GM12801 (cell line): ENCODE measurements around the gene MBP.

Source experiments
- CTCF ChIP-seq: IDR thresholded peaks from one replicate; pipeline ENCODE4 v1.5.1; 2011; ENCODE audit warnings: control low read depth; ENCODE audit not compliant: insufficient read length; ENCODE audit errors: extremely low read depth

Gene MBP

GRCh38 chr18:76988827-76989646 is 143.5 kb downstream of the MBP start:
- TF ChIP-seq CTCF = no peak

GRCh38 chr18:76988031-76988826 is 144.4 kb downstream of the MBP start:
- no peak for TF ChIP-seq CTCF

- TF ChIP-seq CTCF = no peak
These were observed 146.2 kb downstream of the MBP start for GRCh38 chr18:76986406-76986805.

GRCh38 chr18:76985951-76986236 is 146.7 kb downstream of the MBP start:
- no peak for TF ChIP-seq CTCF

GRCh38 chr18:76985156-76985950 is 147.2 kb downstream of the MBP start:
- no peak for TF ChIP-seq CTCF

- TF ChIP-seq CTCF = no peak
These were observed 148.1 kb downstream of the MBP start for GRCh38 chr18:76984193-76985155.
